Fibroblast of skin of abdomen (primary cell): ENCODE measurements around the gene UBXN1.
A peak's percentile ranks its signal among the peaks of the same experiment; 100 is the strongest.
"Not testable (repeated sequence)": the region's sequence is repeated elsewhere in the genome, so short reads cannot be mapped to it uniquely, and the experiment has no call there.

Source experiments
- DNase-seq: peaks from one replicate; pipeline ENCODE4 v3.0.0-alpha.2; 2013

Gene UBXN1

DNA sequence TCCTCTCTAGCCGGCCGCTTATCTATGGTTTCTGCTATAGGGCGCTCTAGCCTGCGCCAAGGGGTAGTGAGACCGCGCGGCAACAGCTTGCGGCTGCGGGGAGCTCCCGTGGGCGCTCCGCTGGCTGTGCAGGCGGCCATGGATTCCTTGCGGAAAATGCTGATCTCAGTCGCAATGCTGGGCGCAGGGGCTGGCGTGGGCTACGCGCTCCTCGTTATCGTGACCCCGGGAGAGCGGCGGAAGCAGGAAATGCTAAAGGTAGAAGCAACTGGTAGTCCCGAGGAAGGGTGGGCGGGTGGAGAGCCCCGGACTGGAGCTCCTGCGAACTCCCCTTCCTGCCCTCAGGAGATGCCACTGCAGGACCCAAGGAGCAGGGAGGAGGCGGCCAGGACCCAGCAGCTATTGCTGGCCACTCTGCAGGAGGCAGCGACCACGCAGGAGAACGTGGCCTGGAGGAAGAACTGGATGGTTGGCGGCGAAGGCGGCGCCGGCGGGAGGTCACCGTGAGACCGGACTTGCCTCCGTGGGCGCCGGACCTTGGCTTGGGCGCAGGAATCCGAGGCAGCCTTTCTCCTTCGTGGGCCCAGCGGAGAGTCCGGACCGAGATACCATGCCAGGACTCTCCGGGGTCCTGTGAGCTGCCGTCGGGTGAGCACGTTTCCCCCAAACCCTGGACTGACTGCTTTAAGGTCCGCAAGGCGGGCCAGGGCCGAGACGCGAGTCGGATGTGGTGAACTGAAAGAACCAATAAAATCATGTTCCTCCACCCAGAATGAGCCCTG lies 7.1 kb downstream of the UBXN1 start, which contains the start of the genes LBHD1 and UQCC3:
Gene LBHD1 (minus strand): TSS at position 660 of the 782 bp plus-strand sequence. CDS start 2,236 bp downstream, outside the sequence.
Gene UQCC3 (plus strand): TSS at position 66 of the 782 bp plus-strand sequence. CDS start 73 bp downstream, at position 139.
- peak; percentile 87 for DNase-seq

- no peak for DNase-seq
Measured at GRCh38 chr11:62671236-62671607, 7.7 kb downstream of the UBXN1 start.

- DNase-seq, result no peak
Measured at GRCh38 chr11:62669420-62670161, 9.3 kb downstream of the UBXN1 start.

DNA sequence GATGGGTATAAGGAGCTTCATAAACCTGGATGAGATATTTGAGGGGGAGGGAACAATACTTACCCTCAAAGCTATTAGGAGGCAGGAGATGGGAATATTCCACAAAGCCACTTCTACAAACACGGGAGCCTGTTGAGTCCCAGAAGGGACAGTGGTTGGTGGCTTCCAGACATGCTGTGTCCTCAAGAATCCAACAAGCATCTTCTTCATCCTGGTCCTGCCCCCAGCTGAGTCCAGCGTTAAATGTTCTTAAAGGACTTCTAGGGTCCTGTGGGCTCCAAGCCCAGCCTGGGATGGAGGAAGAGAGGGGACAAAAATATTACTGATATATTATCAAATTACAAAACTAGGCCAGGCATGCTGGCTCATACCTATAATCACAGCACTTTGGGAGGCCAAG lies 11.4 kb downstream of the UBXN1 start:
- DNase-seq, result no peak

DNA sequence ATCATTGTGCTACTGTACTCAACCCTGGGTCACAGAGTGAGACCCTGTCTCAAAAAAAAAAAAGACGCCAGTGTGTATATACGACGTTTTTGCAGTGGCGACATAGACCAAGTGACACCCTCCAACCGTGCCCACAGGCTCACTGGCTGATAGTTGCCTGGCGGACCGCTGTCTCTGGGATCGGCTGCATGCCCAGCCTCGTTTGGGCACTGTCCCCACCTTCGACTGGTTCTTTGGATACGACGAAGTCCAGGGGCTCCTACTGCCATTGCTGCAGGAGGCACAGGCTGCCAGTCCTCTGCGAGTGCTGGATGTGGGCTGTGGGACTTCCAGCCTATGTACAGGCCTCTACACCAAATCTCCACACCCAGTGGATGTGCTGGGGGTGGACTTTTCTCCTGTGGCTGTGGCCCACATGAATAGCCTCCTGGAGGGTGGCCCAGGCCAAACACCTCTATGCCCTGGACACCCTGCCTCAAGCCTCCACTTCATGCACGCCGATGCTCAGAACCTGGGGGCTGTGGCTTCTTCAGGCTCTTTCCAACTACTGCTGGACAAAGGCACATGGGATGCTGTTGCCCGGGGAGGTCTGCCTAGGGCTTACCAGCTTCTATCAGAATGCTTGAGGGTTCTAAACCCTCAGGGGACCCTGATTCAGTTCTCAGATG lies 12.5 kb downstream of the UBXN1 start:
- no peak for DNase-seq

DNA sequence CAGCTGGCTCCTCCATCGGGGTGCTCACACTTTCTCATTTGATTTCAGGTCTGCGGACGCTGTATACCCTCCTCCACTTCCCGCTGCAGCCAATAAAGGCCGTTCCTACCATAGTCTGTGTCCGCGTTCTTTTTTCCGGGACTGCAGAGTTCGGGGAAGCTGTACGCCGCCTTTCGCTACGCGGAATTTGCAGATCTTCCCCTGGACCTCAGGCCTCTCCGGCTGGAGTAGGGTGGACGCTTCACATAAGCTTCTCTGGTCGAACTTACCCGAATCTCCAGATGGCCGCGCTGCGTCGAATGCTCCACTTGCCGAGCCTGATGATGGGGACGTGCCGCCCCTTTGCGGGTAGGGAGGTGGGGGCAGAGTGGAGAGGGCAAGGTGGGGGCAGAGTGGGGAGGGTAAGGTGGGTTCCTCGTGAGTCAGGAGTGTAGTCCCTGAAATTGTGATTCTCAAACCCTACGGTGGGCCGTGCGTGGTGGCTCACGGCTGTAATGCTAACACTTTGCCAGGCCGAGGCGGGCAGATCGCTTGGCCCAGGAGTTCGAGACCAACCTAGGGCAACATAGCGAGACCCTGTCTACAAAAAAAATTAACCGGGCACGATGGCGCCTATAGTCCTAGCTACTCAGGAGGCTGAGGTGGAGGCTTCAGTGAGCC lies 13.1 kb downstream of the UBXN1 start:
- peak; percentile 53 for DNase-seq

GRCh38 chr11:62665075-62665598 lies 13.7 kb downstream of the UBXN1 start, which contains the start of the genes C11orf98 and CSKMT:
Gene C11orf98, minus strand, starts transcription at chr11:62665210. Its CDS starts 41 bp downstream, at chr11:62665169.
Gene CSKMT, plus strand, starts transcription at chr11:62665312. Its CDS starts 568 bp downstream, at chr11:62665880.
- peak; percentile 93 for DNase-seq

- peak; percentile 49 for DNase-seq
Measured at GRCh38 chr11:62664405-62665074, 14.3 kb downstream of the UBXN1 start.

GRCh38 chr11:62656796-62657429 lies 22.0 kb downstream of the UBXN1 start:
- DNase-seq, result no peak

GRCh38 chr11:62654297-62654696 lies 24.6 kb downstream of the UBXN1 start:
- no peak for DNase-seq

GRCh38 chr11:62652161-62653006 lies 26.5 kb downstream of the UBXN1 start:
- DNase-seq, result no peak

- DNase-seq, result not testable (repeated sequence)
Measured at GRCh38 chr11:62650283-62650682, 28.6 kb downstream of the UBXN1 start.

DNA sequence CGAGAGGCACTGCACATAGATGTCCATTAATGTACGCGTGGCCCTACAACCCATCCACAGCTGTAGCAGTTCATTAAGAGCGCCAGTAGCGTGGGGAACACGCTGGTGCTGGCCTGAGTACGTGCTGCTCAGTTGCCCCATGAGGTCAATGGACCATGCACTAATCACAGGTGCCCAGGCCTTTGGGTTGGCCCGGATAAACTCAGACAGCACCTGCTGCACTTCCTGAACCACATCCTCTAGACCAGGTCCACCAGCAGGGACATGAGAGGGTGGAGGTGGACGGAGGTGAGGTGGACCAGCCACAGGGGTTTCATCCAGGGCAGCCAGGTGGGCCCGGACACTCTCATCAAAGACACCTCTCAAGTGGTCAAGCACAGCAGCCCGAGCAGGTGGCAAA lies 29.4 kb downstream of the UBXN1 start:
- no peak for DNase-seq

DNA sequence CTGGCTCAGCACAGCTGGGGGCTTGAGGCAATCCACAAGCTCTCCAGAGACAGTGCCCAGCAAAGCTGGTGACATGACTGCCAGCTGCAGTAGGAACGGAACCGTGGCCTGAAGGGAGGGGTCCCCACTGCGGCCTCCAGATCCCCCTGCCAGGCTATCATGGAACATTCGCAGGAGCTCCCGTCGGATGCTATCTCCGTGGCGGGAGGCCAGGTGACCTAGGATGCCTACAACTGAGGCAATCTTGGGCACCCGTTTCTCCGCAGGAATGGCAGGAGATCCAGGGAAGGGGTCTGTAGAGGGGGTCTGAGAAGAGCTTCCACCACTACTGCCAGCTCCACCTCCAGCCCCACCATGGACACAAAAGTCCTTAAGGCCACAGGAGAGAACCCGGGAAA lies 29.9 kb downstream of the UBXN1 start:
- DNase-seq, result no peak

DNA sequence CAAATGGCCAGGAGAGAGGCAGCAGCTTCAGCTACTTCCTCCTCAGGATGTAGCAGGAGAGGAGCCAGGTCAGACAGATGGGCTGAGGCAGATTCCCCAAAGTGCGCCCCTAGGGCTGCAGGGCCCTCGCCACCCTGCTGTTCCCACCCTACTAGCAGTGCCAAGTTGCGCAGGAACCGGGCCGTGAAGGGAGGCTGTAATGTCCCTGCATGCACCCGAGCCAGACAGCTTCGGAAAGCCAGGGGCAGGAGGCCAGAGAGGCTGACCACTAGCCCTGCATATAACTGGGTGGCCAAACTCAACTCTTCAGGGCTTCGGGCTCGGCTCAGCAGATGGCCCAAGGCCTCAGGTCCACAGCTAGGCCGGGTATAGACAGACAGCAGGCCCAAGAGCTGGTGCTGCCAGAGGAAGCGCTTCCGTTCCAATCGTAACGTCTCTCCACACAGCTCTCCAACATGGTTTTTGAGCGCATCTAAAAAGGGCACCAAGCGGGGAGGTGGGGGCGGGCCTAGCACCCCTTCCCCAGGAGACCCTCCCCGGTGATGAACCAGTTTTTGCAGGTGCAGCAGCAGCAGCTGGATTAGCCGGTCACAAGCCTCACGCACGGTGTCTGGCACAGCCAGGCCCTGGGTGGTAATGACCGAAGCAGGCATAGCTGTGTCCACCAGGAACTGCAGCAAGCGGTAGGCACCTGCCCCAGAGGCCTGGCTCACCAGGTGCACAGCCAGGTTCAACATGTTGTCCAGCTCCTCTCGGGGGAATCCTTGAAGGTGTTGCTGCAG lies 30.5 kb downstream of the UBXN1 start:
- no peak for DNase-seq

DNA sequence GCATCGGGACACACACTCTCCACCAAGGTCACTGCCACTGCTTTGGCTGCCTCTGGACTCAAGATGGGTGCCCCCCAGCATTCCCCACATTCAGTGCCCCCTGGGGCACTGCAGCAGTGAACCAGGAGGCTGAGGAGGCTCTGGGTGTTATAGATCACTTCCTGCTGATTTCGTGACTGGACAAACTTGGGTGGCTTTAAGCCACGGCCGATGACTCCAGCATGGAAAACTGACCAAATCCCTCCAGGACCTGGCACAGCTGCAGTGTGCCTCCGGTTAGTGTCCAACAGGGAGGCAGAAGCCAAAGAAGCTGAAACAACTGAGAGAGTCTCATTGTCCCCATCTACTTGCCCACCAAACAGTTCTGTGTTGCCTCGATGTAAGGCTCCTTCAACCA lies 31.3 kb downstream of the UBXN1 start:
- no peak for DNase-seq

- no peak for DNase-seq
Measured at GRCh38 chr11:62646825-62647608, 31.9 kb downstream of the UBXN1 start.
